ENCODE data around the gene CCDC14. TPM values are rescaled to one million over a fixed set of nuclear protein-coding genes. Genes with fewer than 3 reads are reported as not detected.

The CCDC14 gene
- total RNA-seq, 1 experiment from 2014 or later, result 52.4 TPM

GRCh38 chr3:123934250-123934649 is 26.8 kb downstream of the CCDC14 start (continued):
- TF ChIP-seq ZSCAN18 (CRISPR knock-in tag; IDR thresholded peaks at IDR 0.05) (no peak), ZNF219 (CRISPR knock-in tag; IDR thresholded peaks at IDR 0.05; ENCODE audit: borderline replicate concordance) (no peak), OVOL2 (CRISPR knock-in tag; IDR thresholded peaks at IDR 0.05; ENCODE audit: borderline replicate concordance) (no peak)

GRCh38 chr3:123930445-123930844 is 30.6 kb downstream of the CCDC14 start:
- DNase-seq (ENCODE audit: low spot score) (no peak), ATAC-seq (no peak)
- no peaks in the 10 kb centered on the region for H3K27me3 Mint-ChIP-seq (ENCODE audit: low read depth)
- CTCF ChIA-PET, result interaction anchor here (1.2 to 1.3 kb wide), 2 partner anchors 23 to 102 kb away, joined by 3 to 4 read pairs; no protein-coding TSS in a partner anchor
- no peak overlapping the region for H3K27ac Mint-ChIP-seq
- TF ChIP-seq ZBTB43 (CRISPR knock-in tag; IDR thresholded peaks at IDR 0.05) (no peak), TCF7 (CRISPR knock-in tag; IDR thresholded peaks at IDR 0.05; ENCODE audit: low read depth) (no peak), ZNF532 (CRISPR knock-in tag; IDR thresholded peaks at IDR 0.05; ENCODE audit: borderline replicate concordance) (no peak), NR1H2 (CRISPR knock-in tag; IDR thresholded peaks at IDR 0.05) (no peak), HMGA2 (CRISPR knock-in tag; IDR thresholded peaks at IDR 0.05) (no peak), GTF2I (CRISPR knock-in tag; conservative IDR thresholded peaks at IDR 0.05) (no peak), ARID4B (CRISPR knock-in tag; IDR thresholded peaks at IDR 0.05; ENCODE audit: borderline replicate concordance) (no peak), MLX (CRISPR knock-in tag; IDR thresholded peaks at IDR 0.05) (no peak), FOXJ3 (CRISPR knock-in tag; IDR thresholded peaks at IDR 0.05; ENCODE audit: borderline replicate concordance) (no peak), ZNF317 (CRISPR knock-in tag; IDR thresholded peaks at IDR 0.05; ENCODE audit: borderline replicate concordance, low read depth) (no peak), ATF6 (CRISPR knock-in tag; IDR thresholded peaks at IDR 0.05) (no peak), NR3C1 (CRISPR knock-in tag; conservative IDR thresholded peaks at IDR 0.05; ENCODE audit: low read depth) (no peak), PRRX2 (CRISPR knock-in tag; IDR thresholded peaks at IDR 0.05) (no peak), RELA (CRISPR knock-in tag; IDR thresholded peaks at IDR 0.05; ENCODE audit: borderline replicate concordance) (no peak)
- no peak overlapping the region for H3K4me3 Mint-ChIP-seq
- POLR2A ChIA-PET, result no interaction called here
- no peaks in the 10 kb centered on the region for H3K4me1 Mint-ChIP-seq
- H3K36me3 Mint-ChIP-seq, result peaks cover 50% of the 10 kb centered on the region
- H3K9me3 Mint-ChIP-seq, result no peaks in the 10 kb centered on the region
